ENCODE data around the gene KSR2. TPM values are rescaled to one million over a fixed set of nuclear protein-coding genes. Genes with fewer than 3 reads are reported as not detected.

Gene KSR2
- total RNA-seq, 2 donors from 2014 or later: 0.07 TPM; not detected in 1

DNA sequence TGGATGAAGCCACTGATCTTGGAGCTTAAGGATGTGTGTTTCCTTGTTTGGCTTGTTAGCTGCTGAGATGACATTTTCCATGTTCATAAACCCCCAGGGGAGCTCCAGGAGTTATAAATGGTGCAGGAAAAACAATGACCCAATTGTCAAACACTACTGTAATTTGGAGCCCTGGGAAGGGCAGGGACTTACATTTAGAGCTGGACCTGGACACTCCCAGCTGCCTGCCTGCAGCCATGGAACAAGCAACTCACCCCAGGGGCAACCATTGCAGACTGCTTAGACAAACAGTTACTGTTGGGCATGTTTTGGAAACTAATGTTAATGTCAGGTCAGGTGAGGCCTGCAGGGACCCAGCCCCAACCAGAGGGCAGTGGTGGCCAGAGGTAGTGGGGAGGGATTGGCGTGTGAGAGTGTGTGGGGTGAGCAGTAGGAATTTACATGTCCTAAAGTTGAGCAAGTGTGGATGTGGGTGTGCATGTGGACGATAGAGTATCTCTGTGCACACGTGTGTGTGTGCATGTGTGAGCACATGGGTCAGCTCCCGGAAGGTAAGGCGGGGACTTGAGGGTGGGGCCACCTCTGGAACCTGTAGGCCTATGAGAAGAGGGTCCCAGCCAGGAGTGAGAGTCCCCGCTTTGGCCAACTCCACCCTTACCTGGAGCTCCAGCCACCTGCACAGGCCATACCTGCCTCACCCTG lies 521.0 kb downstream of the KSR2 start:
- TF ChIP-seq, protein P1, sequence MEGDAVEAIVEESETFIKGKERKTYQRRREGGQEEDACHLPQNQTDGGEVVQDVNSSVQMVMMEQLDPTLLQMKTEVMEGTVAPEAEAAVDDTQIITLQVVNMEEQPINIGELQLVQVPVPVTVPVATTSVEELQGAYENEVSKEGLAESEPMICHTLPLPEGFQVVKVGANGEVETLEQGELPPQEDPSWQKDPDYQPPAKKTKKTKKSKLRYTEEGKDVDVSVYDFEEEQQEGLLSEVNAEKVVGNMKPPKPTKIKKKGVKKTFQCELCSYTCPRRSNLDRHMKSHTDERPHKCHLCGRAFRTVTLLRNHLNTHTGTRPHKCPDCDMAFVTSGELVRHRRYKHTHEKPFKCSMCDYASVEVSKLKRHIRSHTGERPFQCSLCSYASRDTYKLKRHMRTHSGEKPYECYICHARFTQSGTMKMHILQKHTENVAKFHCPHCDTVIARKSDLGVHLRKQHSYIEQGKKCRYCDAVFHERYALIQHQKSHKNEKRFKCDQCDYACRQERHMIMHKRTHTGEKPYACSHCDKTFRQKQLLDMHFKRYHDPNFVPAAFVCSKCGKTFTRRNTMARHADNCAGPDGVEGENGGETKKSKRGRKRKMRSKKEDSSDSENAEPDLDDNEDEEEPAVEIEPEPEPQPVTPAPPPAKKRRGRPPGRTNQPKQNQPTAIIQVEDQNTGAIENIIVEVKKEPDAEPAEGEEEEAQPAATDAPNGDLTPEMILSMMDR (IDR thresholded peaks at IDR 0.05): no peak
- H3K9me3 ChIP-seq: no peaks in the 10 kb centered on the region

DNA sequence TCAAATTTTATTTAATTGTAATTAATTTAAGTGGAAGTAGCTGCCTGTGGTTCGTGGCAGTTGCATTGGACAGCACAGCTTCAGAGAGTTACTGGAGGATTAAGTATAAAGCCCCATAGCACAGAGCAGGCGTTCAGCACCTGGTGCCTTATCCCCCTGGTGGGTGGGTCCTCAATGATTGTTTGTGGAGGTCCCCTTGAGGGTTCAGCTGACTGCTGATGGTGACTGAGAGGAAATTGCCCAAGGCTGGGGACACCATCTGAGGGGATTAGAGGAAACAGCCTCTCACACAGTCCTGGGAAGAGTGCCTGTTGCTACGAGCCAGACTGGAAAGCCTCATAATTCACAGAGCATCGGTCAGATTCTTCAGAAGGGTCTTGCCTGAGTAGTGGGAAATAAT lies 524.0 kb downstream of the KSR2 start:
- TF ChIP-seq, protein P1 (IDR thresholded peaks at IDR 0.05): no peak
- no peak overlapping the region for H3K4me3 ChIP-seq
- no peaks in the 10 kb centered on the region for H3K4me1 ChIP-seq (ENCODE audit: control insufficient read depth in 1 of 2, low read depth in 2 of 2)
- no peaks in the 10 kb centered on the region for H3K9me3 ChIP-seq
- no peak for ATAC-seq (ENCODE audit: insufficient number of reproducible peaks, low FRiP score, low read depth)
- no peaks in the 10 kb centered on the region for H3K36me3 ChIP-seq
- no peaks in the 10 kb centered on the region for H3K27me3 ChIP-seq (replicated peaks; ENCODE audit: insufficient read depth)
- no peak for DNase-seq (ENCODE audit: low spot score)
- no peak overlapping the region for H3K27ac ChIP-seq

More for the DNA sequence above, 521.0 kb downstream of the KSR2 start:
- ATAC-seq (ENCODE audit: insufficient number of reproducible peaks, low FRiP score, low read depth) (no peak), DNase-seq (ENCODE audit: low spot score) (no peak)
- Histone ChIP-seq H3K36me3 (no peaks in the 10 kb centered on the region), H3K27ac (no peak overlapping the region), H3K27me3 (replicated peaks; ENCODE audit: insufficient read depth) (no peaks in the 10 kb centered on the region), H3K4me1 (ENCODE audit: control insufficient read depth in 1 of 2, low read depth in 2 of 2) (no peaks in the 10 kb centered on the region), H3K4me3 (no peak overlapping the region)

DNA sequence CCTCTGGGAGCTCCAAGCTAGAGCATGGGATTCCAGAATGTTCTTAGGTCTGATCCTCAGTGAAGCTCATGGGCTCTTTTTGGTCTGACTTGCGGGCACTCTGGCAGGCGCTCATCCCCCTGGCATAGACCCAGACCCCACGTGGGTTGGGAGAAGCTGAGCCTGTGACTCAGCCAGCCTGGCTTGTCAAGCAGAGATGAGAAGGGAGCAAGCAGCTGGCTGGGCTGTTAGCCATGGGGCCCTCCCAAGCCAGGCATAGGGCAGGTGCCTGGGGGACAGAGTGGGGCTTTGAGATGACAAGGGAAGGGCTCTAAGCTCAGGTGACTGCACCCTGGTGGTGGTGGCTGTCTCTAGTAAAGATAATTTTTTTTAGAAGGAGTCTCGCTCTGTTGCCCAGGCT lies 527.0 kb downstream of the KSR2 start:
- TF ChIP-seq, protein P1 (IDR thresholded peaks at IDR 0.05): no peak
- no peak for ATAC-seq (ENCODE audit: insufficient number of reproducible peaks, low FRiP score, low read depth)

DNA sequence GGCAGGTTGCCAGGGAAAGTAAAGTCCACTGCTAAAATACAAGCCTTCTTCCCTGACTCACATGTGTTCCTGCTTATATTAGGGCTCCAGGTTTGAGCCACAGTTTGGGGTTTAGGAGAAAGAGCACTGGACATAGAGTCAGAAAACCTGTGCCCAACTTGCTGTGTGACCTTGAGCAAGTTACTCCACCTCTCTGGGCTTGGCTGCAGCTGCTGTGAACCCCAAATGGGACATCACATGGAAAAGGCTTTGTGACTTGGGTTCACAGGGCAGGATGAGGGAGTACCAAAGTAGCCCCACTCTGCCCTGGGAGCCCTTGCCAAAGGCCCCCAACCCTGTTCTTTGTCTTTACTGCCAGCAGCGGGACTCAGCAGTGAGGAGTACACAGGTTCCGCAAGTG lies 528.4 kb downstream of the KSR2 start:
- H3K4me3 ChIP-seq: no peak overlapping the region
- TF ChIP-seq, protein P1 (IDR thresholded peaks at IDR 0.05): no peak
- ATAC-seq (ENCODE audit: insufficient number of reproducible peaks, low FRiP score, low read depth): no peak

More for the DNA sequence above, 527.0 kb downstream of the KSR2 start:
- no peaks in the 10 kb centered on the region for H3K36me3 ChIP-seq
- H3K27me3 ChIP-seq (replicated peaks; ENCODE audit: insufficient read depth): no peaks in the 10 kb centered on the region
- no peaks in the 10 kb centered on the region for H3K9me3 ChIP-seq
- no peaks in the 10 kb centered on the region for H3K4me1 ChIP-seq (ENCODE audit: control insufficient read depth in 1 of 2, low read depth in 2 of 2)
- no peak overlapping the region for H3K27ac ChIP-seq
- DNase-seq (ENCODE audit: low spot score): no peak
- no peak overlapping the region for H3K4me3 ChIP-seq

DNA sequence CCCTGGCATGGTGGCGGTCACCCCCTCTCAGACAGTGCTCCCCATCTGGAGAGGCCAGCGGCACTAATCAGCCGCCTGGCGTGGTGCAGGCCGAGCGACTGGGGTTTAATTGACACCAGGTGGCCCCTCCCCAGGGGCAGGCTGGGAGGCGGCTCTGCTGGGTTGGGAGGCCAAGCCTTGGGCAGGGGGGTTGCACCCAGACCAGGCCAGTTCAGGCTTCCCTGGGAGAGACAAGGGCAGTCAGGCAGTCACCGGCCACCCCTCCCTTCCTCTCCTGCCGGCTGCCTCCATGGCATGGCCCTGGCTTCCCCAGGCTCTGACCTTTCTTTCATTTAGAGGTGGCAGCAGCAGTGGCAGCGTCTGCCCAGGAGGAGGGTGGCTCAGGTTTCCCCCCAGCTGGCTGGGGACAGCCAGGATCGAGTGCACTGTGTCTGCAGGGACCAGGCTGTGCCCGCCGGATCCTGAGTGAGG lies 529.2 kb downstream of the KSR2 start:
- H3K4me3 ChIP-seq: no peak overlapping the region
- no peak overlapping the region for H3K27ac ChIP-seq
- DNase-seq (ENCODE audit: low spot score) (no peak), ATAC-seq (ENCODE audit: insufficient number of reproducible peaks, low FRiP score, low read depth) (no peak)
- H3K4me1 ChIP-seq (ENCODE audit: control insufficient read depth in 1 of 2, low read depth in 2 of 2): no peaks in the 10 kb centered on the region
- H3K36me3 ChIP-seq: no peaks in the 10 kb centered on the region
- TF ChIP-seq, protein P1 (IDR thresholded peaks at IDR 0.05): no peak
- H3K9me3 ChIP-seq: no peaks in the 10 kb centered on the region
- H3K27me3 ChIP-seq (replicated peaks; ENCODE audit: insufficient read depth): no peaks in the 10 kb centered on the region

More for the DNA sequence above, 528.4 kb downstream of the KSR2 start:
- Histone ChIP-seq H3K9me3 (no peaks in the 10 kb centered on the region), H3K27me3 (replicated peaks; ENCODE audit: insufficient read depth) (no peaks in the 10 kb centered on the region), H3K36me3 (no peaks in the 10 kb centered on the region), H3K4me1 (ENCODE audit: control insufficient read depth in 1 of 2, low read depth in 2 of 2) (no peaks in the 10 kb centered on the region), H3K27ac (no peak overlapping the region)
- DNase-seq (ENCODE audit: low spot score): no peak
